Raji (cell line): Measurements from ENCODE around the gene CAMK1D.

Experiments used
- POLR2A ChIP-seq: IDR thresholded peaks from 2 replicates; pipeline ENCODE4 v1.6.1; 2011; ENCODE audit warnings: low read depth, low read length, control low read depth; ENCODE audit not compliant: insufficient read depth

Gene CAMK1D

DNA sequence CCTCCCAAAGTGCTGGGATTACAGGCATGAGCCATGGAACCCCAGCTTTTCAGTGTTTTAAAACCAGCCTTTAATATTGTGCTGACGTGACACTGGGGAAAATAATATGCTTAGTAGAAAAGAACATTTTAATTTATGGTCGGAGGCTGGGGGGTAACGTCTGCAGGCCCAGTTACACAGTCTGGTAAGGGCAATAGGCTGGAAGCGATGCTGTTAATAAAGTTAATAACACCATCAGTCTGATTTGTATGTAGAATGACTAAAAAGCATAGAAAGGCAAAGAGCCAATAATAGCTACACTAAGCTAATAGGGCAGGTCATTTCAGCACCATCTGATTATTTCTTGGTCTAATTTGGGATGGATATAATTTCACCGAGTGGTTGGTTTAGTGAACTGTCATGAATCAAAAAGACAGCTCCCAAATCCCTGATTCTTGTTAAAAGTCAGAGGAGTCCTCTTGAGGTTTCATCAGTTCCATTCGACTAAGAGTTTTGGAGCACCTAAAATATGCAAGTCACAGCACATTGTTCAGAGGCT is 192.9 kb downstream of the CAMK1D start:
- no peak for TF ChIP-seq POLR2A

DNA sequence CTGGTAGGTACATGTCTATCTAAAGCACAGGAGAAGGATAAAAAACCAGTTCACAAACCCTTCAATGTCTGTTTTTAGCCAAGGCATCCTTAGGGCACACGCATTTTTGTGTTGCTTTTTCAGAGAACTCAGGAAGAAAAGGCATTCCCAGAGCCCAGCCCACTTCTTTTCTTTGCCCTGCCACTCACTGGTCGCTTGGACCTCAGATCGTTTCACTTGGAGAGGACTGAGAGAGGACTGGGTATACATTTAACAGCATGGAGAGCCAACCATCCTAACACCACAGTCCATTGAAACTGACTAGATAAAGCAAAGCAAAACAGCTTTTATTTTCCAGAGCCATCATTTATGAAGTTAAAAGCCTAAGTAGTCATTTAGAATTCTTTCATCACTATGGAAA is 194.2 kb downstream of the CAMK1D start:
- TF ChIP-seq POLR2A: no peak

DNA sequence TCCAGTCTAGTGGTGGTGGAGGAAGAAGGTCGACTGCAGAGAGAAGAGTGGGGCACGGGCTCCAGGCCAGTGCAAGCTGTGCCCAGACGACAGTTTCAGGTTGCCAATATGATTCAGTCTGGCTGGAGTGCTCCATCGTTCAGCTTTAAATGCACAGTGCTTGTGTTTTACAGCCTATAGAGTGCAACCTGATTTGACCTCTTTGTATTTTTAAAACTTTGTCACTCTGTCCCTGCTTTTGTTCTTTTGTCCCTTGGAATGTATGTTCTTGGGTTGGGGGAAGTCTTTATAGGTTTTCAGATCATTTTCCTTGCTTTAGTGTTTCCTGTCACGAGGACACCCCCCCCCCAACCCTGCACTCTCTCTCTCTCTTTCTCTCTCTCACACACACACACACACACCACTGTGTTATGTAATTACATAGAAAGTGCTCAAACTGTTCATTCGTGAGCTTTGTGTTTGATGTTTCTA is 198.0 kb downstream of the CAMK1D start:
- TF ChIP-seq POLR2A: no peak

DNA sequence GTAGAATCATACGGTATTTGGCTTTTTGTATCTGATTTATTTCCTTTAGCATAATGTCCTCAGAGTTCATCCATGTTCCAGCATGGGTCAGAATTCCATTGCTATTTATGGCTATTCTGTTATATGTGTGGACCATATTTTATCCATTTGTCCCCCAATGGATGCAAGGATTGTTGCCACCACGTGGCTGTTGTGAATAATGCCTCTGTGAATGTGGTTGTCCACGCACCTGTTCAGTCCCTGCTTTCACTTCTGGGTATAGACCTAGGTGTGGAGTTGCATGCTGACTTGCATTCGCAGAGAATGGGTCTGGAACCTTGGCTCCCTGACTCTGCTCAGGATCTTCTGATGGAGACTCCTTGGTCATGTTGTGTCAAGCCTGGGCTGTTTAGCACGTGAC is 199.9 kb downstream of the CAMK1D start:
- TF ChIP-seq POLR2A: no peak

DNA sequence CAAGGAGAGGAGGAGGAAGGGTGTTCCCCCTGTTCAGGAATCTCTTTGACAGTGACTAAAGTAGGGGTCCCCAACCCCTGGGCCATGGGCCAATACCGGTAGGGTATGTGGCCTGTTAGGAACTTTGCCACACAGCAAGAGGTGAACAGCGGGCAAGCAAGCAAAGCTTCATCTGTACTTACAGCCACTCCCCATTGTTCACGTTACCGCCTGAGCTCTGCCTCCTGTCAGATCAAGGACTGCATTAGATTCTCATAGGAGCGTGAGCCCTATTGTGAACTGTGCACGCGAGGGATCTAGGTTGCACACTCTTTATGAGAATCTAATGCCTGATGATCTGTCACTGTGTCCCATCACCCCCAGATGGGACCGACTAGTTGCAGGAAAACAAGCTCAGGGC is 201.6 kb downstream of the CAMK1D start:
- no peak for TF ChIP-seq POLR2A

DNA sequence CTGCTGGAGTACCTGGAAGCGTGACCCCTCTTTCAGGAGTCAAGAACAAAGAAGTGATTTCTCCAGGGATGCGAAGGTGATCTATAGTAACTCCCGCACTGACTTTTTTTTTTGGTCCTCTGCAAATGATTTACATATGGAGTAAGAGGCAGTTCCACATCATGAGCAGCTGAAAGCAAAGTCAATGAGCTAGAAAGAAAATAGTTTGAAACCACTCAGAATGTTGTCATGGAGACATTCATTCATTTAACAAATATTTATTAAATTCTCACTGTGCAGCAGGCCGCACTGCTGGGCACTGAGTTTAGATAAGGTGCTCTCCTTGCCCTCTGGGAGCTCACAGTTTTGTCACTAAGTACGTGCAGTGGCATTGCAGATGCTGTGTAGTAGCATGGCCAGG is 206.7 kb downstream of the CAMK1D start:
- TF ChIP-seq POLR2A: no peak

DNA sequence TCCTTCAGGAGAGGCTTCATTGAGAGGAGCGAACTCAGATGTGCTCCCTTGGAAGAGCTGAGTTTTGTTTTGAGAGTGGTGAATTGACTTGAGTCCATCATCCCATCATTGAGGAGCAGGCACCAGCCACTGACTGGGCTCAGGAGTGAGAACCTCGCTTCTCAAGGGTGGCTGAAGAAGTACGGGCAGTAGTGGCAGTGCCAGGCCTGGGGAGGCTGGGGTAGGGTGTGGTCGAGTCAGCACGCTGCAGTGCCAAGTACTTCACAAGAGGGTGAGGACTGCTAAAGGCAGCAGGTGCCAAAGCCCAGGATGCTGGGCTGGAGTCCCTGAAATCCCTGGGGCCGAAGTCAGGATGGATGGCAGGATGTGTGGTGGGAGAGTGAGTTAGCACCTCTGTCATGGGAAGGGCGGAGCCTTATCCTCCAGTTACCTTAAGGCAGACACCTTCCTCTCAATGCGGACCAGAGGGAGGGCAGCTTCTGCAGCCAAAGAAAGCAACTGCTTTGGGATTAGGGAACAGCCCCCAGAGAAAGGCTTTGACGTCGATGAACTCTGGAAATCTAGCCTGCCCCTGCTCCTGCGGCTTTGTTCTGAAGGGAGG is 210.3 kb downstream of the CAMK1D start:
- TF ChIP-seq POLR2A: no peak

DNA sequence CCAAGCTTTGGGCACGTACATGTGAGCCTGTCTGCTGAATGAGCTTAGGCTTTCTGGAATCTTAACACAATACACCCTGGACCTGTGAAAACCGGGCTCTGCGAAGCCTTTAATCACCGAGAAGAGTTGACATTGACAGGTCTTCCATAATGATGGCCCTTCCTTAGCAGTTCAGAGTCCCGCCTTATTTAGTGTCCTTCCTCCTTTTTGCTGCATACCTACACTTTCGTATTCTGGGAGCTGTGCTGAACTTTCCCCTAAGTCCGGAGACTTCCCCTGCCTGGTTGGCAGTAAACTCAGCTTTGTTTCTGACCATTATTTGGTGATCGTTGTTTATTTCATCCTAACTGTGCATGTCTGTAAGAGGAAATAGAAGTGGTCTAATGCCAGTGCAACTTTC is 212.0 kb downstream of the CAMK1D start:
- no peak for TF ChIP-seq POLR2A

DNA sequence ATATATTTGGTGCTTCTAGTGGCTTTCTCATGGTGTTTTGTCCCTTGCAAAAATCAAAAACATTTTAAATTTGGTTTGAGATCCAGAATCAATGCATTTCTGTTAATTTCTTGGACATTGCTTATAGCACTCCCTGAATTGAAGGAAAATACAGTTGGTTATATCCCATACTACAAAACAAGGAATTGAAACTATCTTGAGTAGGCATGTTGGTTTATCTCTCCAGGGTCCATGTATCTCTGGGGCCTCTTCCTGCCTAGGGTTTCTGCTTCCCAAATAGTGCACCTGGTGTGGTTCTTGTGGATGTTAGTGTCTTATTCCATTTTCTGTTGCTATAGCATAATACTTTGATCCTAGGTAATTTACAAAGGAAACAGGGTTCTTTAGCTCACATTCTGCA is 212.4 kb downstream of the CAMK1D start:
- no peak for TF ChIP-seq POLR2A

DNA sequence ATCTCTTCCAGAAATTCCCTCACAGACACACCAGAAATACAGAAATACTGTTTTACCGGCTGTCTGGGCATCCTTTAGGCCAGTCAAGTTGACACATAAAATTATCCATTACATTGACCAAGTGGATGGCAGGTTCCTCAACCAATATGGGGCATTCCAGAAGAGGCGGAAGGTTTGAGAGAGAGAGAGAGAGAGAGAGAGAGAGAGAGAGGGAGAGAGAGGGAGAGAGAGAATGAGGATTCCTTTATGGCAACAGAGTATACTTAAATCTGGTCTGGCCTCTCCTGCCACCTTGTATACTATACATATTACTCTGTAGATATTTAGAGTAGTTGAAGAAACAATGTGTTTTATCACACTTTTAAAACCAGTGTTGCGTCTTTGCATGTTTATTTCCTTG is 214.1 kb downstream of the CAMK1D start:
- TF ChIP-seq POLR2A: no peak

DNA sequence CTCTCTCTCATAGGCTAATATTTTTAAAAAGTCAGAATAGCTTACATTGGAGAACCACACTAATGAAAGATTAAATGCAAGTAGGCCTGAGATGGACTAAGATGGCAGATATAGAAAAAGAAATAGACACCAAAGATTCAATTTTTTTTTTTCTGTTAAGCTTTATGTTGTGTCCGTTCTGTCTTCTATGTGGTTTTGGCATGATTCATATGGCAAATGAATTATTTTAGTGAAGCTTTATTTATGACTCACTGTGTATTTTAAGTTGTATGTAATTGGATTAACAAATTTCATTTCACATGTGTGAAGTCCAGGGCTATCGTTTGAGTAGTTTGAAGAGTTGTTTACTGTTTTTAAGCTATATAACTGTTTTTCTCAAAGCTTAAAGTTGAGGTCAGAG is 214.8 kb downstream of the CAMK1D start:
- TF ChIP-seq POLR2A: no peak

DNA sequence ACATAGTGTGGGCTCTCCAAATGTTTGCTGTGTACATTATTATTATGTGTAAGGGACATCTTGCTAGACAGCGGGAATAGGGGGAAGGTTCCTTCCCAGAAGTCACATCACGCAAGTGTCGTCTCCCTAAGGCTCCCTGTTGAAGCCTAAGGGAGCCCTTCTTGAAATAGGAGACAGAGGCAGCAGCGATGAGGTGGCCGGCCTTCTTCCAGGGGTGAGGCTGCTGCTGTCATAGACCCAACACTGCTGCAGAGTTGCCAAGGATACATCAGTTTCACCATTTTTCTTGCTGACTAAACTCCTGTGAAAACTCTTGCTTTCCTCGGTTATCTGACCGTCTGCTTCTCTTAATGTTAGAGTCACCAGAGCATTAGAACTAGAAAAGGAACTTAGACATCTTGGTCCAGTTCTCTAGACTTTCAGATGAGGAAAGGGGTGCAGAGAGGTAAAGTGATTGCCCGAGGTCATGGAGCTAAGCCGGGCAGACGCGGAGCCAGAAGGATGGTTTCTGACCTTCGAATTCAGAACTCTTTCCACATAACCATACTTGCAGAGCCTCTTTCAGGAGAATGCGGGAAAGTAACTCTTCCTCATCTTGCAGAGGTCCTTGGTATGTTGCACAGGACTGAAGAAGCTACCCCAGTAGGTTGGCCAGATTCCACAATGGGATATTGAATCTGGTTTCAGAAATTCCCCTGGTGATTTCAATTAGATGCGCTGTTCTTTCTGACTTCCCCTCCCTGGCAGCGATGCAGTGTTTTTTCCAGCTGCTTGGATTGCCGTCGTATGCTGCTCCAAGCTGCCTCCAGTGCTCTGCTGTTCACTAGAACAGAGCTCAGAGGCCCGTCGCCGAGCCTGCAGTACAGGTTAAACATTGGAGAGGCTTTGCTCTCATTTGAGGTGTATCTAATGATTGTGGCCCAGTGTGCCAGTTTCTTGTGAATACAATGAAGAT is 217.1 kb downstream of the CAMK1D start:
- no peak for TF ChIP-seq POLR2A

DNA sequence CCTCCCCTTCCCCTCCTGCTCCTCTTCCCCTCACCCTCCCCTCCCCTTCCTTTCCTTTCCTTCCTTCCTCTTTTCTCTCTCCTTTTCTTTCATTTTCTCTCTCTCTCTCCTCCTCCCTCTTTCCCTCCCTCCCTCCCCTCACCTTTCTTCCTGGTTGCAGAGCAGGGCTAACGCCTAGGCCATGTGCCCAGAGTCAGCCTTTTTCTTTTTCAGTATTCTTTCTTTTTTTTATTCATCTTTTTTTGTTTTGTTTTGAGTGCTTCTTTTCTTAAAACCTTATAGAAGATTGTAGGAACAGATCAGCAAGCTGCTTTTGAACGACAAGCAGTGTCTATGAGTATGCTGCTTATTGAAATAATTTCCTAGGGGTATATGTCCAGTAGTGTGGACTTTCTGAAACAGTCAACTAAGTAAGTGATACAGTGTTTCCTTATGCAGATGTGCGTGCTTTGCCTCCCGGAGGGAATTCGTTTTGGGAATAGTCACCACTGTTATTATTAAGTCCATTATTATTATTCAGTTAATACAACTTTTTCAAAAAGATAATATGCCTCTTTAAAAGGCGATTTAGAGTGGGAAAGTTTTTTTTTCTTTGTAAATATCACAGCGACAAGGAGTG is 219.2 kb downstream of the CAMK1D start:
- no peak for TF ChIP-seq POLR2A

DNA sequence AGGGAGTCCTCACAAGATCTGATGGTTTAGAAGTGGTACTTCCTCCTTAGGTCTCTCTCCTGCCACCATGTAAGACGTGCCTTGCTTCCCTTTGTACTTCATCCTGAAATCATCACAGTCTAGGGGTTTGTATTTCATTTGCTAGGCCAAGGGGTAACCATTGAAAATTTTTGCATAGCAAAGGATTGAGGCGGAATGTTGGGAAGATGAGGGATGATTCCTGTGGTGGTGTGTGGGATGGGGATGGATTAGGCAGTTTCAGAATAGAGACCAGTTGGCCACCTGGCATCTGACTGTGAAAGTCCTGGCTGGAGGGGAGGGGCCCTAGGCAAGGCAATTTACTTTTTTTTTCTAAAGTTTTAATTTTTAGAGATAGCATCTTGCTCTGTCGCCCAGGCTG is 222.9 kb downstream of the CAMK1D start:
- TF ChIP-seq POLR2A: no peak

DNA sequence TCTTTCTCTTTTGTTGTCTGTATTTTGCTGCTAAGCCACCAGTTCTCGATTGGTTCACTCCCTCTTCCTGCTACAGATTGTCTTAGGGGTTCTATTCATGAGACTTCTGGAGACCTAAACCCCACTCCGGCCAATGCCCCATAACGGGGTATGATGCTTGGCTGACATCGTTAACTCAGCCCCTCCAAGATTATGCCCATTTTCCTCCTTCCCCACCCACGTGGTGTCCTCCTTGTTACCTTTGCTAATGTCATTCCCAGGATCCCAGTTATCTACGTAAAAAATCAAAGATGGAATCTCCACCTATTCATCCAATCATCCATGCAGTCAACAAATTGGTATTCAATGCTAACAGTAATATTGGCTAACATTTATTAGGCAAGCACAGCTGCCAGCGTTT is 228.3 kb downstream of the CAMK1D start:
- TF ChIP-seq POLR2A: no peak
